BJ (cell line): Measurements from ENCODE around the gene TRMT2A. TPM values are rescaled to one million over a fixed set of nuclear protein-coding genes. Genes with fewer than 3 reads are reported as not detected.

ENCODE experiments used
- CTCF ChIA-PET: fragments of 350-600 bp; formaldehyde crosslinking; extraction: SDS; loops from one replicate; lab custom pipeline; 2021; ENCODE audit warnings: antibody characterized with exemption, inconsistent platforms; lab: Yijun Ruan, JAX
- POLR2A ChIA-PET: fragments of 300-600 bp; sonication (Branson Sonifier 250); formaldehyde crosslinking; extraction: SDS; loops from one replicate; lab custom pipeline; 2021; ENCODE audit warnings: antibody characterized with exemption; lab: Charles Lee
- DNase-seq: peaks from one replicate; pipeline ENCODE4 v3.0.0-alpha.2; 2011; ENCODE audit warnings: low read depth
- H3K27me3 ChIP-seq: 2 replicates; pipeline ENCODE4 v1.6.0; 2011; ENCODE audit warnings: low read length; ENCODE audit not compliant: control insufficient read depth, insufficient read depth
- H3K36me3 ChIP-seq: 2 replicates; pipeline ENCODE4 v1.5.1; 2011; ENCODE audit warnings: low read length; ENCODE audit not compliant: control insufficient read depth, insufficient read depth
- H3K4me3 ChIP-seq: 2 replicates; pipeline ENCODE4 v1.5.1; 2011; ENCODE audit warnings: low read depth, mild to moderate bottlenecking, control low read depth, low read length
- polyA minus RNA-seq: library from RNA; depleted of rRNA, polyadenylated mRNA; stranded (reverse); fragments of >200 nt; gene quantifications from 2 replicates; pipeline ENCODE4 v1.2.3, GENCODE V29; 2011; rRNA and poly(A)+ RNA removed
- polyA plus RNA-seq: library from polyadenylated mRNA; depleted of rRNA; stranded (reverse); fragments of >200 nt; gene quantifications from 2 replicates; pipeline ENCODE4 v1.2.3, GENCODE V29; 2011; rRNA removed
- TF ChIP-seq, protein P1 (sequence below): IDR thresholded peaks from 2 replicates; pipeline ENCODE4 v1.5.1; 2011; ENCODE audit warnings: low read depth, mild to moderate bottlenecking, control low read depth, inconsistent platforms, low read length, moderate library complexity; ENCODE audit not compliant: insufficient read depth

Gene TRMT2A, protein sequence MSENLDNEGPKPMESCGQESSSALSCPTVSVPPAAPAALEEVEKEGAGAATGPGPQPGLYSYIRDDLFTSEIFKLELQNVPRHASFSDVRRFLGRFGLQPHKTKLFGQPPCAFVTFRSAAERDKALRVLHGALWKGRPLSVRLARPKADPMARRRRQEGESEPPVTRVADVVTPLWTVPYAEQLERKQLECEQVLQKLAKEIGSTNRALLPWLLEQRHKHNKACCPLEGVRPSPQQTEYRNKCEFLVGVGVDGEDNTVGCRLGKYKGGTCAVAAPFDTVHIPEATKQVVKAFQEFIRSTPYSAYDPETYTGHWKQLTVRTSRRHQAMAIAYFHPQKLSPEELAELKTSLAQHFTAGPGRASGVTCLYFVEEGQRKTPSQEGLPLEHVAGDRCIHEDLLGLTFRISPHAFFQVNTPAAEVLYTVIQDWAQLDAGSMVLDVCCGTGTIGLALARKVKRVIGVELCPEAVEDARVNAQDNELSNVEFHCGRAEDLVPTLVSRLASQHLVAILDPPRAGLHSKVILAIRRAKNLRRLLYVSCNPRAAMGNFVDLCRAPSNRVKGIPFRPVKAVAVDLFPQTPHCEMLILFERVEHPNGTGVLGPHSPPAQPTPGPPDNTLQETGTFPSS
- 20.1 and 34.2 TPM in 2 replicates for polyA plus RNA-seq
- 32.0 and 49.5 TPM in 2 replicates for polyA minus RNA-seq

DNA sequence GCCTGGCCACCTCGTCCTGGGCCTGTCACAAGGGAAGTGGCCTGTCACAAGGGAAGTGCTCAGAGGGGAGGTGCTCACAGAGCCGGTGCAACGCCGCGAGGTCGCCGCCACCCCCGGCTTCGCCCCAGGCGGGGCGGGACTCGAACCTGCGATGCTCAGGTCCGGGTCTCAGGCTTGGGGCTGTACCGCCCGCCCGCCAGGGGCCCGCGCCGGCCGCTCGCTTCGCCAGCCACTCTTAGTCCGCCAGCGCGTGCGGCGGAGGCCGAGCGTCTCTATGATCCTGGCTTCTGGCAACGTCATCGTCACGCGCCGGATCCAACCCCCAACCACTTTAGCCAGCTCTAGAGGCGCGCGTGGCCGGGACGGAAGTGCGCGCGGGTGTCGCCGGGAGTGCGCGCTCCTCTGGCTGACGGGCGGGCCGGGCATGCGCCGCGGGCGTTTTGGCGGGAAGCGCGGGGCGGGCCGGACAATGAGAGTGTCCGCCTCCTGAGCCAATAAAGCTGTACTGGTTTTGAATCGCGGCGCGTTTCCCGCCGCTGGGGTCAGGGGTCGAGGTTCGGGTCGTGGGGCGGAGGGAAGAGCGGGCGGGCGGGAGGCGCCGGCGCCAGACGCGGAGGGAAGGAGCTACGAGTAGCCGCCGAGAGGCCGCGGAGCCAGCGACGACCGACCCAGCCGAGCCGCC lies at the start of gene TRMT2A:
Gene TRMT2A, minus strand, starts transcription at position 276 of the 682 bp plus-strand sequence. CDS start 320 bp downstream, outside the sequence.
- ChIA-PET CTCF (interaction anchor here (0.7 kb wide), 1 partner anchor 40 kb away, joined by 3 read pairs; no protein-coding TSS in a partner anchor), POLR2A (no interaction called here)
- no peaks in the 10 kb centered on the region for H3K27me3 ChIP-seq
- TF ChIP-seq, protein P1, sequence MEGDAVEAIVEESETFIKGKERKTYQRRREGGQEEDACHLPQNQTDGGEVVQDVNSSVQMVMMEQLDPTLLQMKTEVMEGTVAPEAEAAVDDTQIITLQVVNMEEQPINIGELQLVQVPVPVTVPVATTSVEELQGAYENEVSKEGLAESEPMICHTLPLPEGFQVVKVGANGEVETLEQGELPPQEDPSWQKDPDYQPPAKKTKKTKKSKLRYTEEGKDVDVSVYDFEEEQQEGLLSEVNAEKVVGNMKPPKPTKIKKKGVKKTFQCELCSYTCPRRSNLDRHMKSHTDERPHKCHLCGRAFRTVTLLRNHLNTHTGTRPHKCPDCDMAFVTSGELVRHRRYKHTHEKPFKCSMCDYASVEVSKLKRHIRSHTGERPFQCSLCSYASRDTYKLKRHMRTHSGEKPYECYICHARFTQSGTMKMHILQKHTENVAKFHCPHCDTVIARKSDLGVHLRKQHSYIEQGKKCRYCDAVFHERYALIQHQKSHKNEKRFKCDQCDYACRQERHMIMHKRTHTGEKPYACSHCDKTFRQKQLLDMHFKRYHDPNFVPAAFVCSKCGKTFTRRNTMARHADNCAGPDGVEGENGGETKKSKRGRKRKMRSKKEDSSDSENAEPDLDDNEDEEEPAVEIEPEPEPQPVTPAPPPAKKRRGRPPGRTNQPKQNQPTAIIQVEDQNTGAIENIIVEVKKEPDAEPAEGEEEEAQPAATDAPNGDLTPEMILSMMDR = no peak
- peak within 1 kb of the TSS; percentile 99 for H3K4me3 ChIP-seq
- H3K36me3 ChIP-seq = peaks cover 38% of the 10 kb centered on the region
- DNase-seq = peak; percentile 77

DNA sequence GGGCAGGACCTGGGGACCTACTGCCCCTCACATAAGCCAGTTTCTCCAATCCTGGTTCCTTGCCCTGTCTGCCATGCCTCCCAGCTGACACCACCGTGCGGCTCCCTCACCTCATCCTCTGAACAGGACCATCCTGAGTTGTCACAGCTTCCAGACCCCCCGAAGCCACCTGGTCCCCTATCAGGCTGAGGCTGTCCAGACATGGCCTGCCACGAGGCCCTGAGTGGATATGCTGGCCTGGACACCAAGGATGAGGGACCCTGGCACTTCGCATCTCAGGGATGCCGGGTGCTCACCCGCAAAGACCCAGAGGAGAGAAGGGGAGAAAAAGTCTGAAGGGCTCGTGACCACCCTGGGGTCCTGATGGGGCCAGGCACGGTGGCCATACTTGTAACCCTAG lies 49.7 kb upstream of the TRMT2A start:
- DNase-seq = no peak
- H3K36me3 ChIP-seq = no peaks in the 10 kb centered on the region
- TF ChIP-seq, protein P1 = no peak
- CTCF ChIA-PET = interaction anchor here (2.6 kb wide), 1 partner anchor 9 kb away, joined by 11 read pairs; no protein-coding TSS in a partner anchor
- H3K27me3 ChIP-seq = peaks cover 1% of the 10 kb centered on the region; the same call in 1 of the 2 replicates
- POLR2A ChIA-PET = no interaction called here
- no peak overlapping the region for H3K4me3 ChIP-seq

DNA sequence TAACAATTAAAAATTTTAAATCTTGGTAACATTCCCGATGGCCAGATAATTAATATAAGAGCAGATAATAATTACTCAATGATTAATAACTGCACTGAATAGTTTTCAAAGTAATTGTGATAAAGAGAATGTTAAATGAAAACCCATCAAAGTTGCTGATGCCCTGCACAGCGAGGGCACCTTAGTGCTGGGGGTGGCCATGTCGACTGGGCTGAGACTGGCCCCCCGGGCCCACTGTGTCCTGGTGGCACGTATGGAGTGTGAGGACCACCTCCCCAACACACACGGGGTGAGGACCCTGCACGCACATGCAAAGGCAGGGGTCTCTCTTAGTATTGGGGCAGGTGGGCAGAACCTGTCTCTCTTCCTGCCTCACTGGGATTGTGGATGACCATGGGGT lies 48.9 kb upstream of the TRMT2A start:
- Histone ChIP-seq H3K27me3 (peaks cover 1% of the 10 kb centered on the region; the same call in 1 of the 2 replicates), H3K36me3 (no peaks in the 10 kb centered on the region), H3K4me3 (no peak overlapping the region)
- no peak for DNase-seq
- ChIA-PET POLR2A (no interaction called here), CTCF (no interaction called here)
- TF ChIP-seq, protein P1 = no peak

DNA sequence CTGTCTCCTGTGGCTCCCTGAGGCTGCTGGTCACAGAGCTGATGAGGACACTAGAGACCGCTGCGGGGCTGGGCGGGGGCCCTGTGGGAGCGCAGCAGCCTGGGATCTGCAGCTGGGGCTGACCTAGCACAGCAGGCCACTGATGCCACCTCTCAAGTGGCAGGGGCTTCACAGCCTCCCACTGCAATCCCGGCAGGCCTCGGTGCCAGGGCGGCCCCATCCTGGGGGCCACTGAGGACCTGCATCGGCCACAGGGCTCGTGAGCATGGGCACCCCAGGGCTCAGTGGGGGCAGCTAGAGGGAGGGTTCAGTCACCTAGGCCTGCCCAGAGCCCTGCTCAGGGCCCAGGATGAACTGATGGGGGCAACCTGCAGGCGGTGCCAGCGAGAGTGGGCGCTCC lies 48.4 kb upstream of the TRMT2A start:
- CTCF ChIA-PET = no interaction called here
- no peak for DNase-seq
- POLR2A ChIA-PET = no interaction called here

More for the DNA sequence above, 48.4 kb upstream of the TRMT2A start:
- H3K36me3 ChIP-seq = no peaks in the 10 kb centered on the region
- H3K4me3 ChIP-seq = no peak overlapping the region
- H3K27me3 ChIP-seq = peaks cover 1% of the 10 kb centered on the region; the same call in 1 of the 2 replicates
- TF ChIP-seq, protein P1 = no peak
